ENCODE measurements around the gene UBE2C.

DNA sequence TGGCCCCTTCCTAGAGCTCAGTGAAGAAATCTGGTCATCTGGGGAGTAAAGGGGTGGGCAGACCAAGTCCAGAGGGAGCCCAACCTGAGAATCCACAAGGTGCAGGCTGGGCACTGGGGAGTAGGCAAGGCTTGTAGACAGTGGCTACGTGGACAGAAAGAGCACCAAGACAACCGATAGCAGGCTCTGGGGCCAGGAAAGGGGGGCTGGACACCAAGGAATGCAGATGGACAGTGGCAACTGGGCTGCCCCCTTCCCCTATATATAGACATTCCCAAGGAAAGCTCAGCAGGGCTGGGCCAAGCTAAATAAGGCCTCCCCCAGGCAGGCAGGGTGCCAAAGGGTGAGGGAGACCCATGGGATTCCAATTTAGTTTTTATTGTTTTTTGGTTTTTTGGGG is 16.1 kb downstream of the UBE2C start:
- TF ChIP-seq, protein P1, sequence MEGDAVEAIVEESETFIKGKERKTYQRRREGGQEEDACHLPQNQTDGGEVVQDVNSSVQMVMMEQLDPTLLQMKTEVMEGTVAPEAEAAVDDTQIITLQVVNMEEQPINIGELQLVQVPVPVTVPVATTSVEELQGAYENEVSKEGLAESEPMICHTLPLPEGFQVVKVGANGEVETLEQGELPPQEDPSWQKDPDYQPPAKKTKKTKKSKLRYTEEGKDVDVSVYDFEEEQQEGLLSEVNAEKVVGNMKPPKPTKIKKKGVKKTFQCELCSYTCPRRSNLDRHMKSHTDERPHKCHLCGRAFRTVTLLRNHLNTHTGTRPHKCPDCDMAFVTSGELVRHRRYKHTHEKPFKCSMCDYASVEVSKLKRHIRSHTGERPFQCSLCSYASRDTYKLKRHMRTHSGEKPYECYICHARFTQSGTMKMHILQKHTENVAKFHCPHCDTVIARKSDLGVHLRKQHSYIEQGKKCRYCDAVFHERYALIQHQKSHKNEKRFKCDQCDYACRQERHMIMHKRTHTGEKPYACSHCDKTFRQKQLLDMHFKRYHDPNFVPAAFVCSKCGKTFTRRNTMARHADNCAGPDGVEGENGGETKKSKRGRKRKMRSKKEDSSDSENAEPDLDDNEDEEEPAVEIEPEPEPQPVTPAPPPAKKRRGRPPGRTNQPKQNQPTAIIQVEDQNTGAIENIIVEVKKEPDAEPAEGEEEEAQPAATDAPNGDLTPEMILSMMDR (IDR thresholded peaks at IDR 0.05): no peak
- no peak for TF ChIP-seq POLR2AphosphoS5 (IDR thresholded peaks at IDR 0.05)
